ENCODE data around the gene LRRC38.

DNA sequence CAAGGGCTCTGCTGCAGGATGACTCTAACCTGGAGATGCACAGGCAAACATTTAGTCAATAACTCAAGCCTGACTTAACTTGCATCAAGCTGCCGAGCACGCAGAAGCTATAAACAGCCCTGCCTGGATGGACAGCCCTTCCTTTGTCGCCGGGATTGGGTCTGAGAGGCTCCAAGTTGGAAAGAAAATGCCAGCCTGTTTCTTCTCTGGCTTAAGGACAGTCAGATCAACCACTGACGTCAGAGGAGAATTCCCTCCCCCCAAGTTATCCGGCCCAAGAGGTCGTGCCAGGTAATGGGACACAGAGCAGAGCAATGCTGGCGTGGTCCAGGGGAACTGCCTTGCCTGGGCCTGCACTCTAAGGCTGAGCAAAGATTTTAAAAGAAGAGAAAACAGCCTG lies 27.1 kb upstream of the LRRC38 start:
- TF ChIP-seq, protein P1, sequence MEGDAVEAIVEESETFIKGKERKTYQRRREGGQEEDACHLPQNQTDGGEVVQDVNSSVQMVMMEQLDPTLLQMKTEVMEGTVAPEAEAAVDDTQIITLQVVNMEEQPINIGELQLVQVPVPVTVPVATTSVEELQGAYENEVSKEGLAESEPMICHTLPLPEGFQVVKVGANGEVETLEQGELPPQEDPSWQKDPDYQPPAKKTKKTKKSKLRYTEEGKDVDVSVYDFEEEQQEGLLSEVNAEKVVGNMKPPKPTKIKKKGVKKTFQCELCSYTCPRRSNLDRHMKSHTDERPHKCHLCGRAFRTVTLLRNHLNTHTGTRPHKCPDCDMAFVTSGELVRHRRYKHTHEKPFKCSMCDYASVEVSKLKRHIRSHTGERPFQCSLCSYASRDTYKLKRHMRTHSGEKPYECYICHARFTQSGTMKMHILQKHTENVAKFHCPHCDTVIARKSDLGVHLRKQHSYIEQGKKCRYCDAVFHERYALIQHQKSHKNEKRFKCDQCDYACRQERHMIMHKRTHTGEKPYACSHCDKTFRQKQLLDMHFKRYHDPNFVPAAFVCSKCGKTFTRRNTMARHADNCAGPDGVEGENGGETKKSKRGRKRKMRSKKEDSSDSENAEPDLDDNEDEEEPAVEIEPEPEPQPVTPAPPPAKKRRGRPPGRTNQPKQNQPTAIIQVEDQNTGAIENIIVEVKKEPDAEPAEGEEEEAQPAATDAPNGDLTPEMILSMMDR (IDR thresholded peaks at IDR 0.05), result no peak
- TF ChIP-seq EZH2 (IDR thresholded peaks at IDR 0.05; ENCODE audit: borderline replicate concordance, insufficient read depth, low read depth, low read length, poor library complexity, severe bottlenecking), result no peak

Data from B cell (primary cell).